ENCODE data around the gene RFX5.

GRCh38 chr1:151312411-151312810 is 34.6 kb downstream of the RFX5 start:
- no peak for TF ChIP-seq CTCF (IDR thresholded peaks at IDR 0.05 in 2 of 3, conservative IDR thresholded peaks at IDR 0.05 in 1 of 3; ENCODE audit: borderline replicate concordance in 1 of 3, insufficient read depth in 1 of 3, low read depth in 2 of 3, low read length in 2 of 3)
- no peak for TF ChIP-seq ZFX (IDR thresholded peaks at IDR 0.05)
- TF ChIP-seq, protein P1, sequence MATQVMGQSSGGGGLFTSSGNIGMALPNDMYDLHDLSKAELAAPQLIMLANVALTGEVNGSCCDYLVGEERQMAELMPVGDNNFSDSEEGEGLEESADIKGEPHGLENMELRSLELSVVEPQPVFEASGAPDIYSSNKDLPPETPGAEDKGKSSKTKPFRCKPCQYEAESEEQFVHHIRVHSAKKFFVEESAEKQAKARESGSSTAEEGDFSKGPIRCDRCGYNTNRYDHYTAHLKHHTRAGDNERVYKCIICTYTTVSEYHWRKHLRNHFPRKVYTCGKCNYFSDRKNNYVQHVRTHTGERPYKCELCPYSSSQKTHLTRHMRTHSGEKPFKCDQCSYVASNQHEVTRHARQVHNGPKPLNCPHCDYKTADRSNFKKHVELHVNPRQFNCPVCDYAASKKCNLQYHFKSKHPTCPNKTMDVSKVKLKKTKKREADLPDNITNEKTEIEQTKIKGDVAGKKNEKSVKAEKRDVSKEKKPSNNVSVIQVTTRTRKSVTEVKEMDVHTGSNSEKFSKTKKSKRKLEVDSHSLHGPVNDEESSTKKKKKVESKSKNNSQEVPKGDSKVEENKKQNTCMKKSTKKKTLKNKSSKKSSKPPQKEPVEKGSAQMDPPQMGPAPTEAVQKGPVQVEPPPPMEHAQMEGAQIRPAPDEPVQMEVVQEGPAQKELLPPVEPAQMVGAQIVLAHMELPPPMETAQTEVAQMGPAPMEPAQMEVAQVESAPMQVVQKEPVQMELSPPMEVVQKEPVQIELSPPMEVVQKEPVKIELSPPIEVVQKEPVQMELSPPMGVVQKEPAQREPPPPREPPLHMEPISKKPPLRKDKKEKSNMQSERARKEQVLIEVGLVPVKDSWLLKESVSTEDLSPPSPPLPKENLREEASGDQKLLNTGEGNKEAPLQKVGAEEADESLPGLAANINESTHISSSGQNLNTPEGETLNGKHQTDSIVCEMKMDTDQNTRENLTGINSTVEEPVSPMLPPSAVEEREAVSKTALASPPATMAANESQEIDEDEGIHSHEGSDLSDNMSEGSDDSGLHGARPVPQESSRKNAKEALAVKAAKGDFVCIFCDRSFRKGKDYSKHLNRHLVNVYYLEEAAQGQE (IDR thresholded peaks at IDR 0.05; ENCODE audit: low read depth): no peak
- no peak for TF ChIP-seq POLR2AphosphoS5 (IDR thresholded peaks at IDR 0.05; ENCODE audit: low read depth, low read length)
- no peak for TF ChIP-seq TCF7L2 (IDR thresholded peaks at IDR 0.05; ENCODE audit: borderline replicate concordance, extremely low read depth, insufficient read depth, insufficient read length)
- no peak for TF ChIP-seq EZH2 (IDR thresholded peaks at IDR 0.05)
- TF ChIP-seq, protein P2, sequence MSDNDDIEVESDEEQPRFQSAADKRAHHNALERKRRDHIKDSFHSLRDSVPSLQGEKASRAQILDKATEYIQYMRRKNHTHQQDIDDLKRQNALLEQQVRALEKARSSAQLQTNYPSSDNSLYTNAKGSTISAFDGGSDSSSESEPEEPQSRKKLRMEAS (IDR thresholded peaks at IDR 0.05): no peak
- no peak for TF ChIP-seq POLR2A (IDR thresholded peaks at IDR 0.05; ENCODE audit: borderline replicate concordance, extremely low read depth, insufficient read depth, insufficient read length)
- TF ChIP-seq JUND (IDR thresholded peaks at IDR 0.05): no peak
- TF ChIP-seq SP1 (IDR thresholded peaks at IDR 0.05; ENCODE audit: low read depth): no peak
- TF ChIP-seq ZNF274 (IDR thresholded peaks at IDR 0.05; ENCODE audit: low read depth, low read length): no peak
- TF ChIP-seq, protein P3, sequence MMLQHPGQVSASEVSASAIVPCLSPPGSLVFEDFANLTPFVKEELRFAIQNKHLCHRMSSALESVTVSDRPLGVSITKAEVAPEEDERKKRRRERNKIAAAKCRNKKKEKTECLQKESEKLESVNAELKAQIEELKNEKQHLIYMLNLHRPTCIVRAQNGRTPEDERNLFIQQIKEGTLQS (IDR thresholded peaks at IDR 0.05): no peak

Data from HCT116 (cell line).